ENCODE data around the gene ZSWIM5.
A peak's percentile ranks its signal among the peaks of the same experiment; 100 is the strongest.

ZSWIM5 gene

GRCh38 chr1:45032837-45033236 lies 173.6 kb downstream of the ZSWIM5 start:
- DNase-seq (ENCODE audit: low read depth in 2 of 2) = no peak

GRCh38 chr1:45026446-45026845 lies 180.0 kb downstream of the ZSWIM5 start:
- DNase-seq (ENCODE audit: low read depth in 2 of 2) = no peak

GRCh38 chr1:45023663-45024062 lies 182.7 kb downstream of the ZSWIM5 start:
- no peak for DNase-seq (ENCODE audit: low read depth in 2 of 2)

- peak; percentile 30 to 31 for DNase-seq (ENCODE audit: low read depth in 2 of 2)
Measured at GRCh38 chr1:45018599-45019230, 187.7 kb downstream of the ZSWIM5 start.

- no peak for DNase-seq (ENCODE audit: low read depth in 2 of 2)
Measured at GRCh38 chr1:45016767-45017166, 189.6 kb downstream of the ZSWIM5 start.

DNA sequence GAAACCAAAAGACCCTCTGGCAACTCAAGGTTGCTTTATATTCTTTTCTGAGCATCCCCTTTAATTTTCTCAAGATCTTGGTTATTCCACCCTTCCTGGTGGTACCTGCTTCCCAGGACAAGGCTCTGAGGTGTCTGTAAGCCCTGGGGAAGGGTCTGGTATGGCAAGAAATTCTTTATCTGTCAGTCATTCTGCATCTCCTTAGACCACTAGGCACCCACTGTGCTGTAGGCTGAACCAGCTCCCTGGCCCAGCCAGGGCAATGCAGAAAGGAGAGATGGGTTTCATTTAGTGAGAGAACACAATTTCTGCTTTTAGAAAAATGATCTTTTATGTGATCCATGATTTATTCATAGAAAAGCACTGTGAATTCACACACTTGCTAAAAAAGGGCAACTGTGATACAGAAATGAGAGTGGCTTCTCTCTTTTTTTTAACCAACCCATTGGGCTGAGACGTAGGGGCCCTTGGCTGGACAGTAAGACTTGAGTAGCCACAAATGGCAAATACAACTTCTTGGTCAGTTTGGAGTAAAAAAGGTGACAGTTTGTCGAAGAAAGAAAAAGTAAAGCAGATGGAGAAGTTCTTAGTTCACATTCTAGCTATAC lies 190.2 kb downstream of the ZSWIM5 start:
- no peak for DNase-seq (ENCODE audit: low read depth in 2 of 2)

- DNase-seq (ENCODE audit: low read depth in 2 of 2) = no peak
Measured at GRCh38 chr1:45015683-45016082, 190.7 kb downstream of the ZSWIM5 start.

DNA sequence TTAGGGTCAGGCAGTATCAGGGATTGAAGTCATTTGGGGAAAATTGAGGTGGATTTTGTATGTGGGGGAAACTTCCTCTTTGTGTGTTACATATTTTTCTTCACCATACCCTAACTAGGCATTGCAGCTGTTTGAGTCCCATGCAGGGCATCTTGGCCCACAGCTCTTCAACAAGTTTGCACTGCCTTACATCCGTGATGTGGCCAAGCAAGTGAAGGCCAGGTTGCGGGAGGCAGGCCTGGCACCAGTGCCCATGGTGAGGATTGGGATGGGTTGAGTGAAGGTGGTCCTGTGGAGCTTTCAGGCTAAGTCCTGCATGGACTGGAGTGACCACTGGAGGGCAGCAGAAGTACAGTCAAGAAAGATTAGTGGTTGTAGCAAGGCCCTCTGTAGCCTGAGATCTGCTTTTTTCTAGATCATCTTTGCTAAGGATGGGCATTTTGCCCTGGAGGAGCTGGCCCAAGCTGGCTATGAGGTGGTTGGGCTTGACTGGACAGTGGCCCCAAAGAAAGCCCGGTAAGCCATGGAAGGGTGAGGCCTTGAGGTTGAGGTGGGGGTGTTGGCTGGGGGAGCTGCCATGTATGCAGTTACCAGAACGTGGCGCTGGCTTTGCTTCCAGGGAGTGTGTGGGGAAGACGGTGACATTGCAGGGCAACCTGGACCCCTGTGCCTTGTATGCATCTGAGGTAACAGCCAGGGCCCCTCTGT lies 191.9 kb downstream of the ZSWIM5 start:
- DNase-seq (ENCODE audit: low read depth in 2 of 2) = peak; percentile 60 to 74

GRCh38 chr1:45013551-45014209 lies 192.7 kb downstream of the ZSWIM5 start:
- DNase-seq (ENCODE audit: low read depth in 2 of 2) = no peak

DNA sequence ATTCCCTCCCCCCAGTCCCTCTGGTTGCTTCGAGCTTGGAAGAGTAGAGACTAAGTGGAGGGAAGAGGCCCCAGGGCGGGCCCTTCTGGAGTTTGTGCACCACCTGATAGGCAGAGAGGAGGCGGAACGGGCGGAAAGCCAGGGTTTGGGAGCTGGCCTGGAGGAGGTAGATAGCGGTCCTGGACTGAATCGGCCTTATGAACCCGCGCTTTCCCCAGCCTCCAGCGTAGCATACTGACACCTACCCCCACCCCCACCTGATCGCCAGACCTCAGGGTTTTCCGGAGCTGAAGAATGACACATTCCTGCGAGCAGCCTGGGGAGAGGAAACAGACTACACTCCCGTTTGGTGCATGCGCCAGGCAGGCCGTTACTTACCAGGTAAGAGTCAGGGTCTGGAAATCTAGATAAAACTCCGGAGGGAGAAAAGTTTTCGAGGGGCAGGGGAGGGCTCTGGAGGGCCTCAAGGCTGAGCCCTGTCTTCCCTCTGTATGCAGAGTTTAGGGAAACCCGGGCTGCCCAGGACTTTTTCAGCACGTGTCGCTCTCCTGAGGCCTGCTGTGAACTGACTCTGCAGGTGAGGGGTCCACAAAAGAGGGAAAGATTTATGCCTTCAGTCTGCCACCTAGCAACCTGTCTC lies 193.6 kb downstream of the ZSWIM5 start:
- DNase-seq (ENCODE audit: low read depth in 2 of 2) = peak in 1 of 2 donors; percentile 8

DNA sequence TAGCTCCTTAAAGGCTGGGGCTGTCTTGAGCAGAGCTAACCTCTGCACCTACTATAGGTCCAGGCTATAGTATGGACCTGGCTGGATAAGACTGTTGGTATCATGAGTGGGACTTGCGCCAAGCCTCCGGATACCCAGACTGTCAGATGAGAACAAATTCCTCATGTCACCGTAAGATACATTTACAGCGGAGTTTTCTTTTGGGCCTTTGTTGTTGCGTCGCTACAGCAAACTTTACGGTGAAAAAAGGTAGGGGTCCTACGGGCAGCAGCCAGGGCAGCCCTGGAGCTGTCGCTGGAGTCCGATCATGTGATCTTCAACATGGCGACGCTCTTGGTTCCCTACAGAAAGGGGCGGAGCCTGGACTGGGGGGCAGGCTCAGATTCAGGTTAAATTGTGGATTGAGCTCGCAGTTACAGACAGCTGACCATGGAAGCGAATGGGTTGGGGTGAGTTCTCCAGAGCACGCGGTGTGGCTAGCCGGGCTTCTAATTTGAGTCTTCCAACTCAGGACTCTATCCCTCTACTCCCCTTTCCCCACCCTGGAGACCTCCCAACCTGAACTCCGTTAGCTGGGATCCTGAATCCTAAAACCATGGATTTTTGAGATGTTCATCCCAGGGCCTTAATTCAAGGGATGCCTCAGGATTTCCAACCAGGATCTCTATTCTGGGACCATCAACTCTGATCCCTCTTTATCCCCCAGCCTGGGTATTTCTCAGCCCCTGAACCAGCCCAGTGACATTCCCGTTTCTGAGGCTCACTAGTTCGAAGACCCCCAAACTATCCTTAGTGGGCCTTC lies 194.4 kb downstream of the ZSWIM5 start, which contains the start of gene UROD:
UROD (plus strand) TSS at position 418 of the 802 bp plus-strand sequence; CDS start at position 430, 12 bp downstream.
- DNase-seq (ENCODE audit: low read depth in 2 of 2) = peak; percentile 81 to 83

GRCh38 chr1:45010855-45011811 lies 195.3 kb downstream of the ZSWIM5 start, which contains the start of gene HECTD3:
HECTD3 (minus strand) TSS chr1:45011324; CDS start chr1:45011257, 67 bp downstream.
- peak; percentile 46 to 62 for DNase-seq (ENCODE audit: low read depth in 2 of 2)

GRCh38 chr1:45009956-45010854 lies 196.2 kb downstream of the ZSWIM5 start:
- DNase-seq (ENCODE audit: low read depth in 2 of 2) = peak in 1 of 2 donors; percentile 9

DNA sequence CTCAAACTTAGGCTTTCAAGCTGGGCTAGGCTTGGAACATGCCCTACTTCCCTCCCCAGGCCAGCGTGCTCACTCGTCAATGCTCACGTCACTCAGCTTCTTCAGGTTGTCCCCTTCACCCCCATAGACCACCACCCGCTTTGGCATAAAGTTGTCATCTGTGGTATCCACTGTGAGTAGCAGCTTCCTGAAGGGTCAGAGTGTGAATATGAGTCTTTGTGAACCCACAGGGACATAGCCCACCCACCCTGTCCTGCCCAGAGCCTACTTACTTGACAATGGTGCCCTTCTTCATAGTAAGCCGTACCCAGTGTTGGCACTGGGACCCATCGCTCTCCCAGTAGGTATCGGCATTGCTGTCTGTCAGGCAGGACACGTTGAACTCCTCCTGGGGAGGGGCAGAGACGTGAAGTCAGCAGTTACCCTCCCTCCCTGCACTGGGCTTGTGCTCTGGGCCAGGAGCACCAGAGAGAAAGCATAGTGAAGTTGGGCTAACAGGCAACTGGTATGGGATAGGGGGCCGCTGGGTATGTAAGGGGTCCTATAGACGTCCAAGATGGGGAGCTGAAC lies 197.0 kb downstream of the ZSWIM5 start:
- no peak for DNase-seq (ENCODE audit: low read depth in 2 of 2)

DNA sequence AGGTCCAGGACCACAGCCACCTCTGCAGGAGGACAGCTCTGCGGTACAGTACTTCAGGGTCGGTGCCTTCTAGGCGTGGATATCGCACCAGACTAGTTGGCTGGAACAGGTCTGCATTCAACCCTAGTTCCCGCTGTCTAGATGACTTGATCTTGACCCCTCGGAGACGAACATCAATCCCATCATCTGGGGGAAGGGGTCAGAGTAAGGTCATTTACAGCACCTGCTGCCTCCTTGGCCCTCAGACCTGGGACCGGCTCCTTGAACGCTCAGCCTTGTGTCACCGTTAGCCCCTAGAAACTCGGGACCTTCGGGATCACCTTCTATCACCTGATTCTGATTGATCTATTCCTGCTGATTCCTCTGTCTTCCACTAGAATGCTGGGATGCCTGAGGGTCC lies 197.9 kb downstream of the ZSWIM5 start:
- no peak for DNase-seq (ENCODE audit: low read depth in 2 of 2)

GRCh38 chr1:45008076-45008475 lies 198.3 kb downstream of the ZSWIM5 start:
- no peak for DNase-seq (ENCODE audit: low read depth in 2 of 2)

- DNase-seq (ENCODE audit: low read depth in 2 of 2) = no peak
Measured at GRCh38 chr1:45007311-45007710, 199.1 kb downstream of the ZSWIM5 start.

DNA sequence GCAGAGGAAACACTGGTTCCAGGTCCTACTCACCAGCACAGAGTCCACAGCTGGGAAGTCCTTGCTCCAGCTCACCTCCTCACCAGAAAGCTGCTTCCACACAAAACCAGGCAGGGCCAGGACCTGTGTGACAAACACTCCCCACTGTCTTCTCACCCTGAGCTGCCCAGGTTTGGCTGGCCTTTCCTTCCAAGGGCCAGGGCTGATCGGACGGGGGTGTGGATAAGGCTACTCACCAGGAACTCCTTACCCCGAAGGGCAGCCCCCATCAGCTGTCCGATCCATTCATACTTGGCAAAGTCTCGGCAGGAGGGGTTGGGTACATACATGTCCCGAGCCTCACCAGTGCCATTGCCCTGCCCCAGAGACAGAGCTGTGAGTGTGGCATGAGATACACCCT lies 200.6 kb downstream of the ZSWIM5 start:
- no peak for DNase-seq (ENCODE audit: low read depth in 2 of 2)

All from stimulated activated CD8-positive, alpha-beta memory T cell treated with anti-CD3 and anti-CD28 coated beads, Interleukin-7, amount 100 ng/mL, for 4 hours (primary cell).